ENCODE results near the gene DNMBP. TPM values are rescaled to one million over a fixed set of nuclear protein-coding genes. Genes with fewer than 3 reads are reported as not detected.
"Not testable (repeated sequence)": the region's sequence is repeated elsewhere in the genome, so short reads cannot be mapped to it uniquely, and the experiment has no call there.

Gene DNMBP
- polyA plus RNA-seq, 1 donor, result 15.3 TPM

DNA sequence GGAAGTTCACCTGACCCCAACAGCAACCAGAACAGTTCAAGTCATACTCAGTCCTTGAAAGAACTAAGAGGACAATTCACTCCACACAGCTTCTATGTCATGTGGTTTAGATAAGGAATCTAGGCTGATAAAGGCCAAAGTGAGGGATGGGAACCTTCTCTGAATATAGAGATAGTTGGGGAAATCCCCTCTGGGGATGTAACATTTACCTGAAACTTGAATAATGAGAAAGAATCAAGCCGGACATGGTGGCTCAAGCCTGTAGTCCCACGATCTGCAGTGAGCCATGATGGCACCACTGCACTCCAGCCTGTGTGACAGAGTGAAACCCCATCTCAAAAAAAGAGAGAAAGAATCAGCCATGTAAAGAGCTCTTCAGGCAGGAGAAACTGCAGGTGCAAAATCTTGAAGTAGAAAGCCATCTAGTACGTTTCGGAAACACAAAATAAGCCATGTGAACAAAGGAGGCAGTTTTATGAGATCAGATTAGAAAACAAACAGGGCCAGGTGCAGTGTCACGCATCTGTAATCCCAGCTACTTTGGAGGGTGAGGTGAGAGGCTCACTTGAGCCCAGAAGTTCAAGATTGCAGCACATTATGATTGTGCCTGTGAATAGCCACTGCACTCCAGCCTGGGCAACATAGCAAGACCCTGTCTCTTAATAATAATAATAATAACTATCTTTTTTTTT, 4.5 kb upstream of the DNMBP start:
- no peak for DNase-seq (ENCODE audit: low read depth)

- DNase-seq (ENCODE audit: low read depth), result no peak
Observed at GRCh38 chr10:100013621-100014020, 3.9 kb upstream of the DNMBP start.

GRCh38 chr10:100011906-100012305, 2.2 kb upstream of the DNMBP start:
- DNase-seq (ENCODE audit: low read depth), result not testable (repeated sequence)

DNA sequence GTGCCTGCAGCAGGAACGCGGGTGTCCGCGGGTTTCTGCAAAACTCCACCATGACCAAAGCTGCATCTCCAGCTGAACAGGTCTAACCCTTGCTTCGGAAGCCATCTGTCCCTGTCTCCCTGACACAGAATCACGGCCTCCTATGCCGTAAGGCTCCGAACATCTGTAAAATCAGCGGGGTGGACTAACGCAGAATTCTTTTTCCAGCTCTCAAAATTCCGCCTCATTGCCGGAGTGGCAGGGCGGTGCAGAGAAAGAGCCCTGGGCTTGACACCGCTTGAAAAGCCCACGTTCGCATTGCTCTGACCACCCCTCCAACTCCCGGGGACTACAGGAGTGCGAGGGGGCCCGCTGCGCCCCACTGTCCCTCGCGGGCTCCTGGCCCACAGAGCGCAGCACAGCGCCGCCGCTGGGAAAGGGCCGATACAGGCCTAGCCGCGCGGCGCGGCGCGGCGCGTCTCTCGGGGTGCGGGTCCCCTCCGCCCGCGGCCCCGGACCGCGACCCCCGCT, 409 bp downstream of the DNMBP start:
- no peak for DNase-seq (ENCODE audit: low read depth)

- no peak for DNase-seq (ENCODE audit: low read depth)
Observed at GRCh38 chr10:100008708-100009282, 952 bp downstream of the DNMBP start.

GRCh38 chr10:100008142-100008522, 1.6 kb downstream of the DNMBP start:
- no peak for DNase-seq (ENCODE audit: low read depth)

DNA sequence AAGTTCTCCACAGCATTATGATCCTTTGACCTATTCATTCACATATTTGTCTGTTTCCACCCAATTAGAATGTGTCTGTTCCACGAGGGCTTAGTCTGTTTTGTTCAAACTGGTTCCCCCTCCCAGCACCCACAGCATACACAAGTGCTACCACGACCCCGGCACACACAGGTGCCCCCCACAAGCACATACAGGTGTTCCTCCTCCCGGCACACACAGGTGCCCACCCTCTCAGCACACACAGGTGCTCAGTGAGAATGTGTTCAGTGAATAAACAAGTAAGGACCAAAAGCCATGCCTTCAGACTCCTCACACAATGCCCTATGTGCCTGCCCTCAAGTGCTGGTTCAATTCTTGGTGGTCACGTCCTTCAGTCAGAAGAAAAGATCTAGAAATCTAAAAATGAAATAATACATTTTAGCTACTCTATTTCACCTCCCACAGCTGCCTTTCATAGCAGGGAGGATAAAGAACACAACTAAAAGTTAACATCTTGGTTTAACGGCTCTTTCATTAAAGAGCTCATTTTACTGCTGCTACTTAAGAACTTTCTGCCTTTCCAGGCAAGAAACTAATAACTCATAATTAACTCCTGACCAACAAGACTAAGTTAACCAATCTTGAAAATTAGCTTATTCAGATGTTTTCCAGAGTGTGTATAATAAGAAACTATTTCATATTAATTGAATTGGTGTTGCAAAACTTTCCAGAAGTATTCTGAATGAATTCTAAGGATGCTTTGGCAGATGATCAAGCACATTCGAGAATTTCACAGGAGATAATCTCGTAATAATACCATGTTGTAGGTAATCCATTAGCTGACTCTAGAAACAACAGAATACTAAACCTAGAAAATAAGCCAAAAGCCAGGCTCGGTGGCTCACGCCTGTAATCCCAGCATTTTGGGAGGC, 2.3 kb downstream of the DNMBP start:
- DNase-seq (ENCODE audit: low read depth), result no peak

GRCh38 chr10:100006243-100006886, 3.4 kb downstream of the DNMBP start:
- DNase-seq (ENCODE audit: low read depth), result no peak

- no peak for DNase-seq (ENCODE audit: low read depth)
Observed at GRCh38 chr10:100004805-100005510, 4.8 kb downstream of the DNMBP start.

DNA sequence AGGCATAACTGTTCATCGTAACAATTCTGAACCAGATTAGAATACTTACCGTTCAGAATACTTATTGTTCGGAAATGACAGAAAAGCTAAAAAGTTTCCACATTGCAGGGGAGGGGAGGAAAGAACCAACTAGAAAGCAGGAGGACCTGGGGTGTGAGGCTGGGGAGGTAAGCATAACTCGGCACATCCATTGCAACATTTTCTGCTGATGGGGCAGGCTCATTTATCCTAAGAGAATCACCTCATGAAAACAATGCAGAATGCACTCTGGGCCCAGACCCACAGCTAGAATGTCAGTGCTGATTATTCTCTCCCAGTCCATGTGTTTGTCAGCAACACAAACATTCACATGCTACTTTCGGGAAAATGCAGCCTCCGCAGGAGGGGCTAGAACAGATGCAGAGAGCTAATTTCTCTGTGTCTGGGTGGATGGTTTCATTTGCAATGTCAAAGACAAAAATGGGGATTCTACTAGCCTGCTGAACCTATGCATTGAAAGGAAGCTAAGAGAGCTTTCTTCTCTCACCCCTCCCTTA, 9.6 kb downstream of the DNMBP start:
- DNase-seq (ENCODE audit: low read depth), result no peak

GRCh38 chr10:99999319-100000108, 10.2 kb downstream of the DNMBP start:
- DNase-seq (ENCODE audit: low read depth), result no peak

DNA sequence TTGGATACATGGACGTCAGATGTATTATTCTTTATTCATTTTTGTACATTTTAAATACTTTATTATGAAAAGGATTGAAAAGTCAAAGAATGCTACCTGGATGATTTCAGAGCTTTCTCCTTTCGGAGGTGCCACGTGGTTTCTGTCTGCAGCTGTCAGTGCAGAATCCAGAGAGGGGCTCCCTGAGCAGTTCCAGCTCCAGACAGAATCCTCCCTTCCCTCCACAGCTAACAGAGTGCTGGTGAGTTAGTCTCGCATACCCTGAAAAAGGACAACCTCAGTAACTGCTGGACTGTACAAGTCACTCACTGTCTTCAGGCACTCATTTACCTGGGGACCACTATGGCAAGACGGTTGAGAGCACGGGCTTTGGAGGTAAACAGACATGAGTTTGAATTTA, 10.9 kb downstream of the DNMBP start:
- DNase-seq (ENCODE audit: low read depth), result no peak

- DNase-seq (ENCODE audit: low read depth), result no peak
Observed at GRCh38 chr10:99996671-99997648, 12.8 kb downstream of the DNMBP start.

GRCh38 chr10:99995713-99996112, 14.0 kb downstream of the DNMBP start:
- DNase-seq (ENCODE audit: low read depth), result no peak

DNA sequence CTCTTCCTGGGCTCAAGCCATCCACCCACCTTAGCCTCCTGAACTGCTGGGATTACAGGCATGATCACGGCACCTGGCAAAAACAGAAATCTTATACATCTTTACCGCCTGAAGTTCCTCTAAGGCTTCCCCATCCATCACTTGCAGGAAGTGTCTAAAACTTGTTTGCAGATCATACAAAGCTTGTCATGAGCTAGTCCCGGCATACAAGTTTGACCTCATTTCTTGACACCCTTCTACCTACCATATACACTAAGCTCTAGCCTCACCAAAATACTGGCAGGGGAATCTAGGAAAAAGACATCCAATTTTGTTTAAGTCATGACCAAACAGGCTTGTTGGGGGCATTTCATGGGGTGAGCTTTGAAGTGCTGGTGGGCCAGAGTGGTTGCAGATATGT, 14.5 kb downstream of the DNMBP start:
- no peak for DNase-seq (ENCODE audit: low read depth)

- no peak for DNase-seq (ENCODE audit: low read depth)
Observed at GRCh38 chr10:99994801-99995200, 14.9 kb downstream of the DNMBP start.

DNA sequence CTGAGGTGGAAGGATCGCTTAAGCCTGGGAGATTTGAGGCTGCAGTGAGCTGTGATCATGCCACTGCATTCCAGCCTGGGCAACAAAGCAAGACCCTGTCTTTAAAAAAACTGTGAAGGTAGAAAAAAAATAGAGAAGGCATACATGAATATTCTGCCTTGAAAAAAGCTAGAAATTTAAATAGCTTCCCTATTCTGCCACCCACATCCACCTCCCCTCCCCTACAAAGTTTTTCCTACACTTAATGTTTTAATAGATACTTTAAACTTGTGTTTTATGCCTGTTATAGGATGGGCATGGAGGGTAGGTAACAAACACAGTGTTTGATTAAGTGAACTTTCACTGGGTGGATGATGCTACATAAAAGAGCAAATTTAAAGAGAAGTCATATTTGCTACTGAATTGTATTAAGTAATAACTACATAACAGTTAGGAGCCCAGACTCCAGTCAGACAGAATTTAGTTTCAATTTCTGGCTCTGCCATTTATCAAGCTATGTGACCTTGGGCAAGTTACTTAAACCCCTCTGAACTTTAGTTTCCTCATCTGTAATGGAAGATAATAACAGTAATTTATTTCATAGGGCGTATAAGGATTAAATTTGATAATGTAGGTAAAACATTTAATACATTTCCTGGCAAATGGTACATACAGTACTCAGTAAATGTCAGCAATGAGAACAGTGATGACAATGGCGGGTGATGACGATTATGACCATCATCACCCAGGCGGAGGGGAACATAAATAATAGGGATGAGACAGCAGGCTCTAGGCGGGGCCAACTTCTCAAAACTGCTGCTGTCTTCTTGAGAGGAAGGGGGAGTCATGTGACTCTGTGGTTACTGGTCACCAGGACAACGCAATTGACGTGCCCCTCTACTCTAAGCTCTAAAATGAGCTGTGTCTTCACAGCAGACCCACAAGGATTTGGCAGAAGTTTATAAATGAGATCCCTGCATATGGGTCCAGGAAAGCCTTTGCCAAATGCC, 15.8 kb downstream of the DNMBP start:
- DNase-seq (ENCODE audit: low read depth), result no peak

DNA sequence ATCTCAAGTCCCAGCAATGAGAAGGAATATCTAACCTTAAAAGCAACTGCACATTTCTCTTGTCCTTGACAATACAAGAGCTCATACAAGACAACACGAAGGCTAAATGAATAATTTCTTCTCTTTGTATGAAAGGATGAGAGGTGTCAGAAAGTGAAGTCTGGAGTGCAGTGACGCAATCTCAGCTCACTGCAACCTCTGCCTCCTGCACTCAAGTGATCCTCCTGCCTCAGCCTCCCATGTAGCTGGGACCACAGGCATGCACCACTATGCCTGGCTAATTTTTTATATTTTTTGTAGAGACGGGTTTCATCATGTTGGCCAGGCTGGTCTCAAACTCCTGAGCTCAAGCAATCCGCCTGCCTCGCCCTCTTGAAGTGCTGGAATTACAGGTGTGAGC, 24.1 kb downstream of the DNMBP start:
- DNase-seq (ENCODE audit: low read depth), result not testable (repeated sequence)
